ENCODE measurements around the gene FZD4.
A peak's percentile ranks its signal among the peaks of the same experiment; 100 is the strongest.
"Not testable (repeated sequence)": the region's sequence is repeated elsewhere in the genome, so short reads cannot be mapped to it uniquely, and the experiment has no call there.

The FZD4 gene

GRCh38 chr11:86916330-86916729, 38.9 kb downstream of the FZD4 start:
- Histone ChIP-seq H3K4me3 (peak overlapping the region; percentile 27), H3K27ac (peak overlapping the region; percentile 62 to 89)
- no peak for DNase-seq (ENCODE audit: low spot score)

GRCh38 chr11:86915850-86916249, 39.3 kb downstream of the FZD4 start:
- peak overlapping the region; percentile 62 to 71 for H3K27ac ChIP-seq
- DNase-seq (ENCODE audit: low spot score) = not testable (repeated sequence)
- H3K4me3 ChIP-seq = peak overlapping the region; percentile 27

More at GRCh38 chr11:86916330-86916729, 38.9 kb downstream of the FZD4 start:
- TF ChIP-seq CTCF (IDR thresholded peaks at IDR 0.05) = no peak

GRCh38 chr11:86914865-86915519, 40.2 kb downstream of the FZD4 start:
- Histone ChIP-seq H3K27ac (peak overlapping the region in 1 of 2 donors; percentile 28), H3K4me3 (no peak overlapping the region)
- DNase-seq (ENCODE audit: low spot score) = no peak
- no peak for TF ChIP-seq CTCF (IDR thresholded peaks at IDR 0.05)

- DNase-seq (ENCODE audit: low spot score) = no peak
- no peak overlapping the region for H3K27ac ChIP-seq
- no peak overlapping the region for H3K4me3 ChIP-seq
- no peak for TF ChIP-seq CTCF (IDR thresholded peaks at IDR 0.05)
Measured at GRCh38 chr11:86912238-86912637, 43.0 kb downstream of the FZD4 start.

- Histone ChIP-seq H3K27ac (no peak overlapping the region), H3K4me3 (no peak overlapping the region)
- no peak for TF ChIP-seq CTCF (IDR thresholded peaks at IDR 0.05)
- no peak for DNase-seq (ENCODE audit: low spot score)
Measured at GRCh38 chr11:86910592-86910991, 44.6 kb downstream of the FZD4 start.

- no peak overlapping the region for H3K4me3 ChIP-seq
- DNase-seq (ENCODE audit: low spot score) = no peak
- no peak overlapping the region for H3K27ac ChIP-seq
- no peak for TF ChIP-seq CTCF (IDR thresholded peaks at IDR 0.05)
Measured at GRCh38 chr11:86906198-86906597, 49.0 kb downstream of the FZD4 start.

- H3K27ac ChIP-seq = no peak overlapping the region
- TF ChIP-seq CTCF (IDR thresholded peaks at IDR 0.05) = no peak
- DNase-seq (ENCODE audit: low spot score) = no peak
- H3K4me3 ChIP-seq = no peak overlapping the region
Measured at GRCh38 chr11:86905252-86905651, 49.9 kb downstream of the FZD4 start.
